GM21360 (cell line): ENCODE data around the gene IFNW1.

Source experiments
- ATAC-seq: cut with Tn5 transposase; IDR thresholded peaks from one replicate; pipeline ENCODE4 v1.9.1; 2021; ENCODE audit warnings: mild to moderate bottlenecking, moderate library complexity; ENCODE audit not compliant: unreplicated experiment

IFNW1 gene

DNA sequence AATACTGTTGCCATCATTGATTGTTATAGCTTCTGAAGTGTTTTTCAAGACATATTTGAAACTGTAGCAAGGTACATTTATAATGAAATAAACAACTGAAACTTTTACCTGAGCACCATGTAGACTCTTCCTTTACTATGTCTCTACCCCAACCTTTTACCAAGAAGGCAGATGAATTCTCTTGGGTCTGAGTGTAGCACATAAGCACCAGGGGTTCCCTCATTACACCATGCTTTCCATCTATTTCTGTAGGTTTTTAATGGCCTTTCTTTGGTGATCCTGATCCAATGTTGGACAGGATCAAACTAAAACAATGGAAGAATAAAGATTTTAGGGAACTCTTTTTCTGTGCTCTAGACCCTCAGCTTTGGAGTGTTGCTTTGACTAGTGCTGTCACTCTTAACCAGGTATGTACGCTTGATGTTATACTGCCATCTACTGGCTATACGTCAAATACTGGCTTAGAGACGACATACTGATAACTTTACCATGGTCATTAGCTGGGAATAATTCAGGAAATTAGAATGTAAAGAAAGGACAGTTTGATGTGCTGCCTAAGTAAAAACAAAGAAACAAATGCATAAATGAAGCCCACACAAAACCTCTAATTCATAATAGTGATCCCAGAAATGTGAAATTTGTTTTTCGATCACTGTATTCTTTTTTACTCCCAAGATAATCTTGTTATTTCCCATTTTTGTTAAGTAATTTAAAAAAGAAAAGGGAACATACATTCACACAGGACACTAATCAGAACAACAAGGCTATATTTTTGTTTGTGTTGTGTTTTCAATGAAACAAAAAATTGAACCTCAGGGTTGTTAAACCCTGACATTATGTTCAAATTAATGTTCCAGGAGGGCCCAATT lies 30.7 kb downstream of the IFNW1 start:
- peak; percentile 74 for ATAC-seq

DNA sequence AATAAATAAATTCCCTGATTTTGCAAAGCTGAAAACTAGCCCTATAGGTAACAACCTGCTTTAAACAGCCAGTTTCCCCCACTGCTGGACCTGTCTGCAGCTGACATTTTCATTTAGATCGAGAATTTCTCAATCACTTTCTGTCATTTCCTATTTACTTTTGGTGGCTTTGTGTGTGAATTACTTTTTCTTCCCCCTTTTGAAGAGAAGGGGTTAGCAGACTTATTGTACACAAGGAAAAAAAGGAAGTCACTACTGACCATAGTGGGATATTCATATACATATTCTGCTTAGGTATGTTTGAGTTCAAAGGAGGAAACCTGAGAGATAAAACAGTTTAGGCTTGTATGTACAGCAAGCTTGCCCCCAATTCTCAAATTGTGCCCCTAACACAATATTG lies 36.8 kb downstream of the IFNW1 start:
- ATAC-seq = no peak

DNA sequence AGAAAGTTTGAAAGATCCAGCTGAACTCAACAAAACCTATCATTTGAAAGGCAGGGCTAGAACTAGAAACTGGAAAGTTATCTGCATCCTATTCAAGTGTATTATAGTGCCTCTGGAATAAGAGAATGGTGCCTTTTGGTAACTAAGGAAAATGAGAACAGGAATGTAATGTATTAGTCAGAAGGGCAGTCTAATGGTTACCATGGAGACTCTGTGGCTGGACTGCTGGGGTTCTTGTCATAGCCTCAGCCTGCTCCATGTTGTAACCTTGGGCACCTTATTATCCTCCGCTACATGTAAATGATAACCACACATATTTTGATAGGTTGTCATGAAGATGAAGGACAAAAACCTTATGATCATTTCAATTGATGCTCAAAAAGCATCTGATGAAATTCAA lies 39.3 kb downstream of the IFNW1 start:
- no peak for ATAC-seq

DNA sequence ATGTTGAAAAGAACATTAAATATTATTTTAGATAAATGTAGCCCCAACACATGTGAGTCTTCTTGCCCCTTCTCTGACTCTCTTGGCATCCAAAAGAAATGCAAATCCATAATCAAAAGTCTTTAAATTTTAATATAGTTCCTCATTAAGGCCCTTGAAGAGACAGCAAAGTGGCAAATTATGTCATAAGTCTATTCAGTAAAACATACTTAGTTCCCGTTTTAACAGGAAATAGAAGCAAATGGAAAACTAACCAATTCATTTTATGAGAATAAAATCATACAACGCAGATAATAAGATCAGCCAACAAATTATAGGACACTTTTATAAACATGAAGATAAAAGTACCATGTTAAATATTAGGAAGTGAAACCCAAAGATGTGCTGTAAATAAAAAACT lies 43.8 kb downstream of the IFNW1 start:
- no peak for ATAC-seq

DNA sequence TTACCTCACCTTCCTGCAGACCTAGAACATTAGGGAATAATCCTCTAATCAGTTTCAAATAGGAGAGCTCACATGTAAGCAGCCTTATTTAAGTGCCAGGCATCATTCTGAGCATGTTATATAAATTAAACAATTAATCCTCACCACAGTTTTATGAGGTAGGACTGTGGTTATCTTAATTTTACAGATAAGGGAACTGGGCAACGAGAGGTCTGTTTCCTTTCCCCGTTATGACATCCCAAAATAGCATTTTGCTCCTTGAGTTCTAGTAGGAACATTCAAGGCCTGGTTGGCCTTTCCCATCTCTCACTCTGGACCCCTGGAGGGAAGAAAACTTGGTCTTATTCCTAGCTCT lies 44.8 kb downstream of the IFNW1 start:
- no peak for ATAC-seq

DNA sequence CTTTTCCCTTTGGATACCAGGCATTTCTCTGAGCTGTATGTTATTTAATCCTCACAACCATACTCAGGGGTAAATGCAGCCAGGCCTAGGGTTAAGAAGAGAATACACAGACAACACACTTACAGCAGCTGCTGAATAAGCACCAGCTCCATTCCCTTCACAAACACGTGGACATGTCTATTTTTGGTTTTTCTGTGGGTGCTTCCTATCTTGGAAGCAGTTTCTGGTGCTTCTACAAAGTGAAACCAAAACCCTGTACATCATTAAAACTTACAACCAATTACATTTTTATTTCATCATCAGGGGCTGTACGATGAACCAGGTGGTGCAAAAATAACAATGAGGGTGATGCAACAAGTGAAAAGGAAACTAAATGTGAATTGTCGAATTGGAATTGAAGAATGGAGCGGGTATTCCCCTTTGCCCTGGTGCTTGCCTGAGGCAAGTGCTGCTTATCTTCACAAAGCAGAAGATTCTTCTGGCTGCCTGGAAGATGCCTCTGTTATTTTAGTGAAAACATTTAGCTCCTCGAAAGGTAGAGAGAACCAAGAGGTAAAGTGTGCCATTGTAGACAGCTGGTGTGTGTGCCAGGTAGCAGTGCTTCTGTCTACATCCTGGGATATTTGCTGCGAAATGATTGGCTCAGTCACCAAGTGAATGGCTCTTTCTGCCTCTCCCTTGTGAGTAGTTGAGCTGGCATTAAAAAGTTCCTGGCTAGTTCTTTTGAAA lies 45.3 kb downstream of the IFNW1 start:
- ATAC-seq = peak; percentile 86

DNA sequence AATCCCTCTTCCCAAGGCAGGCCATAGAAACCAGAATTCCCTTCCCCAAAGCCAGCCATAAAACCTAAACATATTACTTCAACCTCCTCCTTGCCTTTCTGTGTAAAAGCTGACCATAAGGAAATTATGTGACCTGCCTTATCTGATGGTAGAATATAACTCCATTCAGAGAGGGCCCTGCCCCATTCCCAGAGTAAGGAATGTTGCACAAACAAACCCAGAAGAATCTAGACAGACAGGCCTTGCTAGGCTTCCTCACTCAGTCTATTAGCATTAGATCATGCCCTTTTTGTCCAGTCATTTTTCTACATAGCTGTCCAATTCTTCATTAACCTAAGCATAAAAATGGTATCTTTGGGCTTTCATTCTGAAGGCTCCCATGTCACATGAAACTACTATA lies 46.1 kb downstream of the IFNW1 start:
- ATAC-seq = no peak
